ENCODE measurements around the gene BAZ1A.
A peak's percentile ranks its signal among the peaks of the same experiment; 100 is the strongest.

Gene BAZ1A

GRCh38 chr14:34732802-34733201, 142.4 kb downstream of the BAZ1A start:
- DNase-seq (ENCODE audit: low read depth in 1 of 2, low spot score in 1 of 2): no peak

DNA sequence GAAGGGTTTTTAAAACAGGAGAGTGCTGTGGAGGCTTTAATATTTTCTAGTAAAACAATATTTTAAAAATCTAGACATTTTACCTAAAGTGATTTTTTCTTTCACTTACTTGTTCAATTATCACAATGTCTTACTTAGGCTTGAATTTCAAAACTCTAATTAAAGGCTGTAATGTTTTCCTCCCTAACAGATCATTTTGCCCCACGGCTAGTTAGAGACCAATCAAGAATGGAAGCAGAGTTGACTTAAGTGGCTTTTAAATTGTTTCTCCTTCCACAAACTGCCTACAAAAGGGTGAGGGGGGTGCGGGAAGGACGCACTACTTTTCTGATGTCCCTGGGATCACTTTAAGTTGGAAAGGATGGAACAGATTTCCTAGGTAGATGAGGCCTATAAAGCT, 151.3 kb downstream of the BAZ1A start:
- no peak for DNase-seq (ENCODE audit: low read depth in 1 of 2, low spot score in 1 of 2)

GRCh38 chr14:34722723-34723545, 152.2 kb downstream of the BAZ1A start:
- DNase-seq (ENCODE audit: low read depth in 1 of 2, low spot score in 1 of 2): no peak

GRCh38 chr14:34721129-34721528, 154.0 kb downstream of the BAZ1A start:
- no peak for DNase-seq (ENCODE audit: low read depth in 1 of 2, low spot score in 1 of 2)

DNA sequence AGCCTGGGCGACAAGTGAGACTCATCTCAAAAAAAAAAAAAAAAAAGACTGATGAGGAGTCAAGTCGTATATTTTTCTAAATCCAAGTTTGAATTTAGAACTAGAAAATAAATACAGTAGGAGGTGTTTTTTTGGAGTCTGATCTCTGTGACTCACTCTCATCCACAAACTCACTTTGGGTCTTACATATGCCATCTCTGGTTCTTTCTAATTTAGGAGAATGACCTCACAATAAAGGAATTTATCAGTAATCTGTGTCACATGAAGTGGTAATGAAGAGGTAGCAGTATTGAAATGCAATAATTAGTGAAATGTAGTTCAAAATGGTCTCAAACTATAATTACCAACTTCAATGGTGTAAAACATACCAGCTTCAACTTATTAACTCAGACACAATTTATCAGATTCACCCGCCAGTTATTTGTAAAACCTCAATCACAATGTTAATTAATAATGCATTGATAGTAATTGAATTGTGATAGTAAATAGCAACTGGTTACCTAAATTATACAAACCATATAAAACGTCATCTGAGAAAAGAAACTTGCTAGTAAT, 156.3 kb downstream of the BAZ1A start:
- DNase-seq (ENCODE audit: low read depth in 1 of 2, low spot score in 1 of 2): no peak

GRCh38 chr14:34715127-34715863, 159.9 kb downstream of the BAZ1A start:
- no peak for DNase-seq (ENCODE audit: low read depth in 1 of 2, low spot score in 1 of 2)

DNA sequence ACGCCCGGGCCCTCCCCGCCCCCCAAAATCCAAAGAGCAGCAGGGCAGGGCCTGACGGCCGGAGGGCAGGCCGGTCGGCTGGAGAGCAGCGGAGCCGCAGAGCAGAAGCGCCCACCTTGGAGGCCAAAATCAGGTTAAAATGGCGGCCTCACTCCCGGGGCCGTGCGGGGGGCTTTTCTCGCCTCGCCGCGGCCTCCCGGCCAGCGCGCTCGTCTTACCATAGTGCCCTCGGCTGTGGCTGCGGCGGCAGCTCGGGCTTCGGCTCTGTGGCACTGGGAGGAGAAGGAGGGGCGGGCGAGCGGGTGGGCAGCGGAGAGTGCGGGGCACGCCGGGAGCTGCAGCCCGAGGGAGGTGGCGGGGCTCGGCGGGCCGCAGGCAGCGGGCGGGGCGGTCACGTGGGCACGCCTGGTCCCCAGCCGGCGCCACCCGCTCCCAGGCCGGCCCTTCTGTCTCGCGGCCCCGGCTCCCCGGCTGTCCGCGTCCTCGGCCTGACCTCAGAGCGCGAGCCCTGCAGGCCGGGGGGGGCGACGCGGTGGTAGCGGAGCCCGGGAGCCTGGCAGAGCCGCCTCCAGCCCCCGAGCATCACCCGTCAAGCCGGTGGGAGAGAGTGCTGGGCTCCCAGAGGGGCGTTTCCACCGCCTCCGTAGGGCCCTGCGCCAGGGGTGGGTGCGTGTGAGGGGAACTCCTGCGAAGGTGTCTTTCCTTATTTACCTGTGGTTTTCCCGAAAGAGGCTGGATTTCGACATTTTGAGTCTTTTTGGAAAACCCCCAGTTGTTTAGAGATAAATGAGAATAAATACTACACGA, 160.6 kb downstream of the BAZ1A start, which contains the start of gene CFL2:
TSS of gene CFL2 (minus strand) at position 274 of the 807 bp plus-strand sequence. CDS start at position 221, 53 bp downstream.
- DNase-seq (ENCODE audit: low read depth in 1 of 2, low spot score in 1 of 2): peak; percentile 41 to 64

DNA sequence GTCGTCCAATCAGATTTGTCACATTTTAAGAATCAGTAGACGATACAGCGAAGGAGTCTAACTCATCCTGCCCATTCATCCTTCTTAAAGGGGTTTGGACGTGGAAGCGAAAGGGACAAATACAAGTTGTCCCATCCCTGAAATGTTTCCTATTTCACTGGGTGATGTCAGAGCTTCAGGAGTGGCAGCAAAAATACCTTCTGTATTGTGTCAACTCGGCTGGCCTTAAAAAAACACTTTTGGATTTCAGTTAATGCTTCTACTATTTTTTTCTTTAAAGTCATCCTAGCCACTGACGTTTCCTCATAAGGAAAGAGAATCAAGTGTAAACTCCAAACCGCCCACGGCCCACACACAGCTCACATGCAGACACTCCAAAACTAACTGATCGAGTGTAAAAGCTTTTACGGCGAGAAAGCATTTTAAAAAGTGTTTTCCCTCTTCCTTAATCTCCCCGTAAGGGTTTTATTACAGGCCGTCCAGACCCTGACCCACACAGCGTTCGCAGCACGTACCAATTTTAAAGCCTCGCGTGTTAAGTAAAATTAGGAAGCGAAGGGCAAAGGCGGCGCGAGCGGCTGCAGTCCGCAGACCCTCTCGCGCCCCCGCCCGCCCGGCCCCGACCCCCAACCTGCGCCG, 161.4 kb downstream of the BAZ1A start:
- DNase-seq (ENCODE audit: low read depth in 1 of 2, low spot score in 1 of 2): peak in 1 of 2 donors; percentile 25

- DNase-seq (ENCODE audit: low read depth in 1 of 2, low spot score in 1 of 2): no peak
Observed at GRCh38 chr14:34713122-34713680, 162.0 kb downstream of the BAZ1A start.

- no peak for DNase-seq (ENCODE audit: low read depth in 1 of 2, low spot score in 1 of 2)
Observed at GRCh38 chr14:34711796-34712712, 163.1 kb downstream of the BAZ1A start.

DNA sequence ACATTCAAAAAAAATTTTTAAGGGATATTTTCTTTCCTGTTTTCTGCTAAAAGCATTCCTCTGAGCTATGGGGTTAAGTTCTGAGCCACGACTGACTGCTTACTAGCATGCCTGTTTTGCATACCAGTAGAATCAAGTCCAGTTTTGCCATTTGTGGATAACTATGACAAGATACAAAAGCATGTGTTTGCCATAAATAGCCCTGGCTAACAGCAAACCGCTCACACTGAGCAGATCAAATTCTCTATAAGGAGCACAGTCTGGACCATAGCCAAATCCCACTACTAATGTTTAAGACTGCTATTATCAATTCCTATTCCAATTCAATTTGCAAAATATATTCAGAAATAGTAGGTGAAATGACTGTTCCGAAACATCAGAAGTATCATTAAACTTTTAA, 164.0 kb downstream of the BAZ1A start:
- DNase-seq (ENCODE audit: low read depth in 1 of 2, low spot score in 1 of 2): no peak

DNA sequence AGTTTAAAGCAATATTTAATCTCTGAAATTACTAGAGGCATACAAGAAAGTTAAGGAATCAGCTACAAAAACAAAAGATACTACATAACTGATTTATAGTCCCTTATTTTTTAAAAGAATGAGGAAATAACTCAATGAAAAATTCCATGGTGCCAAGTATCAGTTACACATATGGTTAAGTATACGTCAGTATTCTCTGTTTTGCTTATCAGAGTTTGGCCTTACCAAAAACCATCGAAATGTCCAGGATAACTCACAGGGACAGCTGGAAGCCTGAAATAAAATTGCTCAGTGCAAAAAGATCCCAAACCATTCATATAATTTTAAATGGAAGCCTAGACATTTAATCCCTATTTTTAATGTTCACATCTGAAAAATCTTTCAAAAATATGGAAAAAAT, 164.4 kb downstream of the BAZ1A start:
- DNase-seq (ENCODE audit: low read depth in 1 of 2, low spot score in 1 of 2): no peak

- no peak for DNase-seq (ENCODE audit: low read depth in 1 of 2, low spot score in 1 of 2)
Observed at GRCh38 chr14:34710006-34710405, 165.2 kb downstream of the BAZ1A start.

DNA sequence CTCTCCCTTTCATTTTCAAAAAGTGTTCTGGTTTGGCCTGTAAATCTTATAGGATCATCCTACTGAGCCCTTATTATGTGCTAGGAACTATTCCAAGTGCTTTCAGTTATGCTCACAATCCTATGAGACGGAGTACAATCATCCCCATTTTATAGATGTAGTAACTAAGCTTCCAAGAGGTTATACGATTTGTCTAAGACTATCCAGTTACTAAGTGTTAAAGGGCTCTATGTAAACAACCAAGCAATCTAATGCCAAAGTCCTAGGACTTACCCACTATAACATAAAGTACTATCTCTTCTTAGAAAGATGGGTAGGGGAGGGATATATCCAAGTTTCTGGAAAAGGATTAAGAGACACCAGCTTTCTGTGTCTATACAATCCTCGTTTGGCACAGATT, 167.4 kb downstream of the BAZ1A start:
- DNase-seq (ENCODE audit: low read depth in 1 of 2, low spot score in 1 of 2): no peak
